GM12878 (cell line): ENCODE measurements around the gene ALDH1L1. TPM values are rescaled to one million over a fixed set of nuclear protein-coding genes. Genes with fewer than 3 reads are reported as not detected.

Source experiments
- ATAC-seq: fragments of 200-7000 bp; cut with Tn5 transposase; 3 replicates; pipeline ENCODE4 v1.9.1; 2020; ENCODE audit warnings: mild to moderate bottlenecking, moderate library complexity
- BruUV-seq: library from RNA; stranded (reverse); fragments of 400-500 nt; replicated peaks from 2 replicates; lab custom pipeline; 2021; lab: Mats Ljungman, UMichigan
- CTCF ChIA-PET: fragments of 300-600 bp; sonication (Branson Sonifier 250); formaldehyde crosslinking; extraction: SDS; loops from one replicate; lab custom pipeline; 2021; ENCODE audit warnings: inconsistent platforms; lab: Yijun Ruan, JAX
- POLR2A ChIA-PET: fragments of 350-600 bp; formaldehyde crosslinking; extraction: SDS; loops from one replicate; lab custom pipeline; 2021; ENCODE audit warnings: inconsistent platforms; lab: Charles Lee
- RAD21 ChIA-PET: fragments of 300-600 bp; sonication (Branson Sonifier 250); formaldehyde crosslinking; loops from one replicate; lab custom pipeline; 2023; ENCODE audit warnings: antibody characterized with exemption; ENCODE audit not compliant: unreplicated experiment; lab: Charles Lee
- SMC1A ChIA-PET: fragments of 300-600 bp; sonication (Branson Sonifier 250); formaldehyde crosslinking; loops from one replicate; lab custom pipeline; 2023; ENCODE audit not compliant: unreplicated experiment, uncharacterized antibody; lab: Charles Lee
- DNase-seq: peaks from one replicate; pipeline ENCODE4 v3.0.0-alpha.2; 2011; ENCODE audit warnings: low read depth, low spot score
- FAIRE-seq: peaks from 3 replicates; lab custom pipeline; 2011; peaks lifted over from hg19 to GRCh38; lab: Jason Lieb, UNC
- H2AFZ ChIP-seq: 2 replicates; pipeline ENCODE4 v1.6.0; 2011; ENCODE audit warnings: low read depth, low read length, control low read depth; ENCODE audit not compliant: control insufficient read depth
- H3K27ac ChIP-seq: 2 replicates; pipeline ENCODE4 v1.5.1; 2011; ENCODE audit warnings: control low read depth; ENCODE audit not compliant: control insufficient read depth, insufficient read depth
- H3K27me3 ChIP-seq, 2 experiments: replicated peaks in 1 of 2; 2 replicates each; pipeline versions ENCODE4 v1.6.0 to v1.6.1; 2011; ENCODE audit warnings: low read length in 1 of 2; ENCODE audit not compliant: control insufficient read depth in 2 of 2, insufficient read depth in 2 of 2
- H3K36me3 ChIP-seq, 2 experiments: 2 replicates each; pipeline ENCODE4 v1.5.1; 2011; ENCODE audit warnings: low read length in 1 of 2; ENCODE audit not compliant: control insufficient read depth in 2 of 2, insufficient read depth in 2 of 2
- H3K4me1 ChIP-seq: 2 replicates; pipeline ENCODE4 v1.6.1; 2011; ENCODE audit warnings: mild to moderate bottlenecking, low read length, moderate library complexity, mixed read lengths; ENCODE audit not compliant: control insufficient read depth, insufficient read depth
- H3K4me2 ChIP-seq: 2 replicates; pipeline ENCODE4 v1.6.0; 2011; ENCODE audit warnings: control low read depth; ENCODE audit not compliant: control insufficient read depth, insufficient read depth
- H3K4me3 ChIP-seq: fragments of 200-600 bp; sonication (generic); 2 replicates; pipeline ENCODE4 v1.5.1; 2016
- H3K79me2 ChIP-seq: 2 replicates; pipeline ENCODE4 v1.6.0; 2011; ENCODE audit warnings: low read length; ENCODE audit not compliant: control insufficient read depth, insufficient read depth
- H3K9ac ChIP-seq: 2 replicates; pipeline ENCODE4 v1.8.0; 2011; ENCODE audit warnings: low read length, control low read depth, mixed read lengths; ENCODE audit not compliant: control insufficient read depth, insufficient read depth
- H3K9me3 ChIP-seq: replicated peaks from 3 replicates; pipeline ENCODE4 v1.5.1; 2011; ENCODE audit warnings: mild to moderate bottlenecking, low read length; ENCODE audit not compliant: control insufficient read depth, insufficient read depth
- H4K20me1 ChIP-seq: 2 replicates; pipeline ENCODE4 v1.6.0; 2011; ENCODE audit not compliant: control insufficient read depth, insufficient read depth
- ATF3 ChIP-seq: IDR thresholded peaks from 2 replicates; pipeline ENCODE4 v1.6.1; 2011; ENCODE audit warnings: low read depth, mild to moderate bottlenecking, low read length, moderate library complexity, borderline replicate concordance; ENCODE audit errors: extremely low read depth
- BHLHE40 ChIP-seq, 2 experiments: fragments of 450-650 bp in 1 of 2; IDR thresholded peaks; 2 replicates each; pipeline ENCODE4 v1.6.1; 2011 to 2017; ENCODE audit warnings: low read depth in 2 of 2, borderline replicate concordance in 1 of 2, improper control_type of control experiment in 1 of 2, low read length in 1 of 2, mild to moderate bottlenecking in 1 of 2
- BMI1 ChIP-seq: fragments of 450-650 bp; IDR thresholded peaks from 2 replicates; pipeline ENCODE4 v1.6.1; 2016; ENCODE audit warnings: mild to moderate bottlenecking, moderate library complexity, borderline replicate concordance
- CHD2 ChIP-seq: IDR thresholded peaks from 2 replicates; pipeline ENCODE4 v1.6.1; 2011; ENCODE audit warnings: low read depth, low read length, improper control_type of control experiment, borderline replicate concordance
- CREM ChIP-seq: IDR thresholded peaks from 2 replicates; pipeline ENCODE4 v1.6.1; 2014; ENCODE audit warnings: antibody characterized with exemption, low read depth
- HDAC2 ChIP-seq: fragments of 200-600 bp; sonication (generic); IDR thresholded peaks from 2 replicates; pipeline ENCODE4 v1.6.1; 2017
- IRF3 ChIP-seq: fragments of 450-650 bp; IDR thresholded peaks from 2 replicates; pipeline ENCODE4 v1.6.1; 2014; ENCODE audit warnings: mild to moderate bottlenecking
- PBX3 ChIP-seq: IDR thresholded peaks from 2 replicates; pipeline ENCODE4 v1.6.1; 2011; ENCODE audit warnings: mild to moderate bottlenecking, low read depth, low read length, moderate library complexity; ENCODE audit not compliant: insufficient replicate concordance
- POLR2AphosphoS2 ChIP-seq: IDR thresholded peaks from 2 replicates; pipeline ENCODE4 v1.6.1; 2011; ENCODE audit warnings: low read depth, mild to moderate bottlenecking, low read length, improper control_type of control experiment, moderate library complexity
- SIN3A ChIP-seq: IDR thresholded peaks from 2 replicates; pipeline ENCODE4 v1.6.1; 2012; ENCODE audit warnings: low read depth, low read length, improper control_type of control experiment
- TCF12 ChIP-seq: IDR thresholded peaks from 2 replicates; pipeline ENCODE4 v1.6.1; 2011; ENCODE audit warnings: low read depth, mild to moderate bottlenecking, low read length
- USF1 ChIP-seq: IDR thresholded peaks from 2 replicates; pipeline ENCODE4 v1.6.1; 2011; ENCODE audit warnings: borderline replicate concordance, low read depth, mild to moderate bottlenecking, moderate library complexity, mixed read lengths, low read length; ENCODE audit not compliant: insufficient read depth; ENCODE audit errors: extremely low read length
- ZBTB33 ChIP-seq: fragments of 450-650 bp; IDR thresholded peaks from 2 replicates; pipeline ENCODE4 v1.6.1; 2017; ENCODE audit warnings: mild to moderate bottlenecking
- ZNF687 ChIP-seq: fragments of 450-650 bp; IDR thresholded peaks from 2 replicates; pipeline ENCODE4 v1.6.1; 2017; ENCODE audit warnings: mild to moderate bottlenecking, moderate library complexity
- WGBS: methylation state at CpG from one replicate; pipeline ENCODE4 v1.1.6; 2016; ENCODE audit warnings: low lambda C conversion rate; ENCODE audit not compliant: insufficient replicate concordance, insufficient coverage; ENCODE audit errors: missing lambda C conversion rate; 5-methylcytosine and 5-hydroxymethylcytosine counted together
- in situ Hi-C: fragments of 300-500 bp; cut with MboI; formaldehyde crosslinking; loops from 9 replicates; pipeline ENCODE4 v1.14.3; 2018; ENCODE audit warnings: mixed read lengths
- intact Hi-C: fragments of 100-400 bp; cut with micrococcal nuclease; formaldehyde crosslinking; loops from one replicate; pipeline ENCODE4 v1.14.2; 2022; ENCODE audit not compliant: unreplicated experiment
- polyA plus RNA-seq, 11 experiments: library from polyadenylated mRNA; depleted of rRNA in 4 of 11; unstranded in 6 of 11; stranded (reverse) in 5 of 11; fragments of >200 nt; fragmentation: Nextera tagmentation in 4 of 11; fragmentation: Illumina TruSeq in 1 of 11; extraction: Ambion mirVana in 4 of 11; extraction: Trizol in 1 of 11; gene quantifications; 1 replicate in 1 of 11; 2 replicates in 10 of 11; pipeline versions ENCODE4 v1.2.1 to v1.2.3, GENCODE V29; 2011 to 2016; ENCODE audit warnings: inconsistent platforms in 2 of 11, missing spikeins in 2 of 11, low read depth in 1 of 11
- total RNA-seq, 4 experiments: library from RNA; depleted of rRNA in 3 of 4; stranded (reverse); fragments of >200 nt in 3 of 4; fragmentation: Illumina TruSeq in 1 of 4; extraction: Trizol in 1 of 4; gene quantifications; 2 replicates each; pipeline versions ENCODE4 v1.2.1 to v1.2.3, GENCODE V29; 2013 to 2021

ALDH1L1 gene
- total and polyA plus RNA-seq, 10 of the 15 experiments (the other 5 are each of a cell fraction or from before 2014, with no cell fraction given) = 0.04 to 18.2 (median 0.45) TPM

GRCh38 chr3:126108676-126109050 lies 71.7 kb downstream of the ALDH1L1 start:
- TF ChIP-seq BMI1 (no peak), CREM (no peak), ZBTB33 (no peak), CHD2 (no peak), BHLHE40 (IDR thresholded peaks at IDR 0.05; ENCODE audit: borderline replicate concordance in 1 of 2, low read depth in 2 of 2, low read length in 1 of 2) (no peak), HDAC2 (no peak), ZNF687 (no peak), ATF3 (no peak), IRF3 (no peak), PBX3 (no peak), TCF12 (no peak), USF1 (no peak), POLR2AphosphoS2 (no peak), SIN3A (no peak)
- 47% methylated on average over 5 of the region's 5 CpGs for WGBS
- no peaks in the 10 kb centered on the region for H3K79me2 ChIP-seq
- ChIA-PET POLR2A (no interaction called here), CTCF (no interaction called here), SMC1A (no interaction called here), RAD21 (no interaction called here)
- H3K36me3 ChIP-seq = no peaks in the 10 kb centered on the region
- H3K27ac ChIP-seq = no peak overlapping the region
- H3K9ac ChIP-seq = no peak overlapping the region
- in situ Hi-C loops = no loop called here
- H3K4me1 ChIP-seq = no peaks in the 10 kb centered on the region
- H2AFZ ChIP-seq = no peak overlapping the region
- intact Hi-C loops = no loop called here
- no peak overlapping the region for H3K4me2 ChIP-seq
- H3K9me3 ChIP-seq = no peaks in the 10 kb centered on the region
- no peak overlapping the region for H3K4me3 ChIP-seq
- no peak for ATAC-seq
- no peaks in the 10 kb centered on the region for H3K27me3 ChIP-seq
- H4K20me1 ChIP-seq = no peaks in the 10 kb centered on the region
- DNase-seq = no peak
- FAIRE-seq = no peak
- no TSS peak for BruUV-seq
